Trophoblast cell (in vitro differentiated cells and primary cell): ENCODE measurements around the gene RBCK1.

ENCODE experiments used
- DNase-seq, 2 donors: peaks; one replicate each; pipeline ENCODE4 v3.0.0-alpha.2; 2016
- H2AFZ ChIP-seq: 2 replicates; pipeline ENCODE4 v1.6.1; 2013; ENCODE audit warnings: low read length, moderate library complexity, mild to moderate bottlenecking; ENCODE audit not compliant: insufficient read depth, poor library complexity
- H2AK5ac ChIP-seq: 2 replicates; pipeline ENCODE4 v1.6.1; 2013; ENCODE audit warnings: mild to moderate bottlenecking, low read length
- H2BK120ac ChIP-seq: 2 replicates; pipeline ENCODE4 v1.6.1; 2013; ENCODE audit warnings: low read length, mild to moderate bottlenecking, moderate library complexity; ENCODE audit not compliant: insufficient read depth, poor library complexity
- H2BK12ac ChIP-seq: 2 replicates; pipeline ENCODE4 v1.6.1; 2013; ENCODE audit warnings: mild to moderate bottlenecking, low read length, moderate library complexity
- H2BK5ac ChIP-seq: 2 replicates; pipeline ENCODE4 v1.6.1; 2013; ENCODE audit warnings: low read length, low read depth, moderate library complexity, mild to moderate bottlenecking; ENCODE audit not compliant: poor library complexity
- H3K14ac ChIP-seq: 2 replicates; pipeline ENCODE4 v1.6.1; 2013; ENCODE audit warnings: mild to moderate bottlenecking, low read length
- H3K18ac ChIP-seq: 2 replicates; pipeline ENCODE4 v1.6.1; 2013; ENCODE audit warnings: mild to moderate bottlenecking, low read length
- H3K23ac ChIP-seq: 2 replicates; pipeline ENCODE4 v1.6.1; 2013; ENCODE audit warnings: low read length
- H3K27ac ChIP-seq: 2 replicates; pipeline ENCODE4 v1.5.1; 2013; ENCODE audit warnings: low read depth, mild to moderate bottlenecking, inconsistent platforms, low read length, moderate library complexity
- H3K27me3 ChIP-seq: 2 replicates; pipeline ENCODE4 v1.6.1; 2013; ENCODE audit warnings: inconsistent platforms, mild to moderate bottlenecking, low read length, moderate library complexity; ENCODE audit not compliant: insufficient read depth
- H3K36me3 ChIP-seq, 2 experiments: 1 replicate in 1 of 2; 2 replicates in 1 of 2; pipeline ENCODE4 v1.6.1; 2013; ENCODE audit warnings: low read length in 2 of 2, mild to moderate bottlenecking in 2 of 2, moderate library complexity in 1 of 2; ENCODE audit not compliant: insufficient read depth in 2 of 2, control insufficient read depth in 1 of 2
- H3K4ac ChIP-seq: 2 replicates; pipeline ENCODE4 v1.6.1; 2013; ENCODE audit warnings: low read depth, mild to moderate bottlenecking, low read length, moderate library complexity
- H3K4me1 ChIP-seq, 2 experiments: 1 replicate in 1 of 2; 2 replicates in 1 of 2; pipeline ENCODE4 v1.6.1; 2013; ENCODE audit warnings: low read length in 2 of 2, mild to moderate bottlenecking in 2 of 2, moderate library complexity in 1 of 2; ENCODE audit not compliant: insufficient read depth in 2 of 2, control insufficient read depth in 1 of 2
- H3K4me2 ChIP-seq: 2 replicates; pipeline ENCODE4 v1.6.1; 2013; ENCODE audit warnings: inconsistent platforms, mild to moderate bottlenecking, low read length, moderate library complexity
- H3K4me3 ChIP-seq: 2 replicates; pipeline ENCODE4 v1.5.1; 2013; ENCODE audit warnings: mild to moderate bottlenecking, low read depth, low read length, inconsistent platforms
- H3K79me1 ChIP-seq: one replicate; pipeline ENCODE4 v1.6.1; 2013; ENCODE audit warnings: low read length
- H3K79me2 ChIP-seq: 2 replicates; pipeline ENCODE4 v1.6.1; 2013; ENCODE audit warnings: low read length, mild to moderate bottlenecking; ENCODE audit not compliant: control insufficient read depth, insufficient read depth, poor library complexity
- H3K9ac ChIP-seq: 2 replicates; pipeline ENCODE4 v1.6.1; 2013; ENCODE audit warnings: mild to moderate bottlenecking, low read length
- H3K9me3 ChIP-seq: 2 replicates; pipeline ENCODE4 v1.6.1; 2013; ENCODE audit warnings: low read depth, mild to moderate bottlenecking, control low read depth, inconsistent platforms, low read length; ENCODE audit not compliant: insufficient read depth
- H4K12ac ChIP-seq: 2 replicates; pipeline ENCODE4 v1.6.1; 2013; ENCODE audit warnings: low read depth, mild to moderate bottlenecking, low read length, moderate library complexity
- H4K8ac ChIP-seq: 2 replicates; pipeline ENCODE4 v1.6.1; 2013; ENCODE audit warnings: low read depth, mild to moderate bottlenecking, low read length, moderate library complexity
- H4K91ac ChIP-seq: one replicate; pipeline ENCODE4 v1.6.1; 2013; ENCODE audit warnings: low read depth, mild to moderate bottlenecking, low read length, moderate library complexity
- WGBS: extraction: QIAGEN DNeasy Blood & Tissue Kit; methylation state at CpG from one replicate; pipeline ENCODE4 v1.1.7; 2013; ENCODE audit warnings: missing lambda C conversion rate; ENCODE audit not compliant: insufficient read length, insufficient coverage; ENCODE audit errors: extremely low coverage; 5-methylcytosine and 5-hydroxymethylcytosine counted together

RBCK1 gene

GRCh38 chr20:399182-399707 is 8.9 kb upstream of the RBCK1 start:
- Histone ChIP-seq H2BK5ac (no peak overlapping the region), H4K12ac (no peak overlapping the region), H3K9me3 (no peaks in the 10 kb centered on the region), H2BK12ac (no peak overlapping the region), H3K9ac (no peak overlapping the region), H4K91ac (no peak overlapping the region), H3K14ac (no peak overlapping the region), H3K27ac (no peak overlapping the region), H3K79me2 (no peaks in the 10 kb centered on the region), H4K8ac (no peak overlapping the region), H3K4me3 (no peak overlapping the region), H3K23ac (no peak overlapping the region), H3K36me3 (peaks cover 17 to 18% of the 10 kb centered on the region in 2 experiments), H3K4me1 (no peaks in the 10 kb centered on the region), H3K4ac (no peak overlapping the region), H3K18ac (no peak overlapping the region), H3K4me2 (no peak overlapping the region), H3K79me1 (no peaks in the 10 kb centered on the region), H2BK120ac (no peak overlapping the region), H3K27me3 (no peaks in the 10 kb centered on the region), H2AK5ac (no peak overlapping the region), H2AFZ (no peak overlapping the region)
- no CpG with 5 or more reads among the region's 9 CpGs for WGBS
- no peak for DNase-seq

GRCh38 chr20:400128-400453 is 8.0 kb upstream of the RBCK1 start:
- Histone ChIP-seq H2BK5ac (no peak overlapping the region), H2BK12ac (no peak overlapping the region), H3K4me3 (no peak overlapping the region), H3K79me1 (no peaks in the 10 kb centered on the region), H3K27ac (no peak overlapping the region), H3K4me1 (no peaks in the 10 kb centered on the region), H3K18ac (no peak overlapping the region), H3K23ac (no peak overlapping the region), H3K4ac (no peak overlapping the region), H3K14ac (no peak overlapping the region), H3K4me2 (no peak overlapping the region), H4K12ac (no peak overlapping the region), H2BK120ac (no peak overlapping the region), H3K79me2 (no peaks in the 10 kb centered on the region), H3K36me3 (peaks cover 16% of the 10 kb centered on the region in 2 experiments), H4K8ac (no peak overlapping the region), H3K9me3 (no peaks in the 10 kb centered on the region), H3K27me3 (no peaks in the 10 kb centered on the region), H2AFZ (no peak overlapping the region), H2AK5ac (no peak overlapping the region), H4K91ac (no peak overlapping the region), H3K9ac (no peak overlapping the region)
- no CpG with 5 or more reads among the region's 2 CpGs for WGBS
- DNase-seq, result no peak

- Histone ChIP-seq H3K4me3 (no peak overlapping the region), H3K14ac (no peak overlapping the region), H3K27me3 (no peaks in the 10 kb centered on the region), H2AK5ac (no peak overlapping the region), H3K4ac (no peak overlapping the region), H4K91ac (no peak overlapping the region), H3K9me3 (no peaks in the 10 kb centered on the region), H2AFZ (no peak overlapping the region), H2BK5ac (no peak overlapping the region), H3K79me2 (no peaks in the 10 kb centered on the region), H3K27ac (no peak overlapping the region), H4K12ac (no peak overlapping the region), H3K79me1 (no peaks in the 10 kb centered on the region), H2BK120ac (no peak overlapping the region), H3K18ac (no peak overlapping the region), H3K23ac (no peak overlapping the region), H3K9ac (no peak overlapping the region), H3K36me3 (peaks cover 11 to 13% of the 10 kb centered on the region in 2 experiments), H3K4me2 (no peak overlapping the region), H2BK12ac (no peak overlapping the region), H4K8ac (no peak overlapping the region), H3K4me1 (no peaks in the 10 kb centered on the region)
- DNase-seq, result no peak
- no CpG with 5 or more reads among the region's 5 CpGs for WGBS
Measured at GRCh38 chr20:400454-401275, 7.4 kb upstream of the RBCK1 start.

DNA sequence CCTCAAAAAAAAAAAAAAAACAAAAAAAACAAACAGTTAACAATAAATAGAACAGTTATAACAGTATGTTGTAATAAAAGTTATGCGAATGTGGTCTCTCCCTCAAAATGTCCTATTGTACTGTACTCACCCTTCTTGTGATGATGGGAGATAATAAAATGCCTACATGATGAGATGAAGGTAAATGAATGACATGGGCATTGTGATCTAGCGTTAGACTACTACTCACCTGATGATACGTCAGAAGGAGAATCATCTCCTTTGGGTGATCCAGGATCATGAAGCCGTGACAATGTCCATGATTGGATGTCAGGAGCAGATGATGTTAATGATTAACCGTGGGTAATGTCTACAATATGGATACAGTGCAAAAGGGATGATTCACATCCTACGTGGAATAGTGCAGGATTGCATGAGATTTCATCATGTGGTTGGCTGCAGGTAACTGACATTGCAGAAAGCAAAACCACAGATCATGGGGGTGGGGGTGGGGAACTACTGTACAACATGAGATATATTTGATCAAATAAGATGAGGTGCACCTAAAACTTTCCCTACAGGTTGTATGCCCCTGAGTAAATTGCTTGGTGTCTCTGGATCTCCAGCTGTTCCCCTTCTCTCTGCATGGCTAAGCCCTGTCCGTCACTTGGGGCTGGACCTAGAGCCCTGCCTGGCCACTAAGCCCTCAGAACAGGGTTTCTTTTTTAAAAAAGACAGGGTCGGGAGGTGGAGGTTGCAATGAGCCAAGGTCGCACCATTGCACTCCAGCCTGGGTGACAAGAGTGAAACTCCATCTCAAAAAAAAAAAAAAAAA is 6.2 kb upstream of the RBCK1 start:
- no CpG with 5 or more reads among the region's 9 CpGs for WGBS
- Histone ChIP-seq H2AK5ac (no peak overlapping the region), H3K79me1 (no peaks in the 10 kb centered on the region)

More for the DNA sequence above, 6.2 kb upstream of the RBCK1 start:
- H3K18ac ChIP-seq, result no peak overlapping the region
- no peaks in the 10 kb centered on the region for H3K27me3 ChIP-seq
- H4K8ac ChIP-seq, result no peak overlapping the region
- no peak overlapping the region for H3K14ac ChIP-seq
- no peaks in the 10 kb centered on the region for H3K9me3 ChIP-seq
- H3K27ac ChIP-seq, result no peak overlapping the region
- no peak overlapping the region for H2AFZ ChIP-seq
- H4K91ac ChIP-seq, result no peak overlapping the region
- peaks cover 0 to under 1% of the 10 kb centered on the region in 2 experiments for H3K4me1 ChIP-seq
- no peak overlapping the region for H2BK5ac ChIP-seq
- H3K4me3 ChIP-seq, result no peak overlapping the region
- H3K4me2 ChIP-seq, result no peak overlapping the region
- no peak overlapping the region for H3K9ac ChIP-seq
- H3K36me3 ChIP-seq, result peaks cover 1 to 2% of the 10 kb centered on the region in 2 experiments
- no peak overlapping the region for H3K4ac ChIP-seq
- peak; percentile 31 to 54 for DNase-seq
- H4K12ac ChIP-seq, result no peak overlapping the region
- H2BK120ac ChIP-seq, result no peak overlapping the region
- H3K79me2 ChIP-seq, result no peaks in the 10 kb centered on the region
- no peak overlapping the region for H3K23ac ChIP-seq
- no peak overlapping the region for H2BK12ac ChIP-seq
